ENCODE results near the gene IZUMO1.

Gene IZUMO1

GRCh38 chr19:48728911-48729664, 17.6 kb downstream of the IZUMO1 start:
- TF ChIP-seq CTCF (IDR thresholded peaks at IDR 0.05; ENCODE audit: extremely low read depth, missing control alignments) = no peak
- no peak for DNase-seq (ENCODE audit: low spot score)

GRCh38 chr19:48726556-48726955, 20.2 kb downstream of the IZUMO1 start:
- no peak for DNase-seq (ENCODE audit: low spot score)
- no peak for TF ChIP-seq CTCF (IDR thresholded peaks at IDR 0.05; ENCODE audit: extremely low read depth, missing control alignments)

- DNase-seq (ENCODE audit: low spot score) = peak; percentile 81
- TF ChIP-seq CTCF (IDR thresholded peaks at IDR 0.05; ENCODE audit: extremely low read depth, missing control alignments) = no peak
These were observed 21.6 kb downstream of the IZUMO1 start for GRCh38 chr19:48724796-48725753.

- no peak for TF ChIP-seq CTCF (IDR thresholded peaks at IDR 0.05; ENCODE audit: extremely low read depth, missing control alignments)
- DNase-seq (ENCODE audit: low spot score) = no peak
These were observed 24.5 kb downstream of the IZUMO1 start for GRCh38 chr19:48722196-48722708.

- no peak for TF ChIP-seq CTCF (IDR thresholded peaks at IDR 0.05; ENCODE audit: extremely low read depth, missing control alignments)
- DNase-seq (ENCODE audit: low spot score) = peak; percentile 98
These were observed 26.0 kb downstream of the IZUMO1 start for GRCh38 chr19:48720613-48721296.

GRCh38 chr19:48720251-48720612, 26.5 kb downstream of the IZUMO1 start:
- no peak for TF ChIP-seq CTCF (IDR thresholded peaks at IDR 0.05; ENCODE audit: extremely low read depth, missing control alignments)

More at GRCh38 chr19:48720251-48720612, 26.5 kb downstream of the IZUMO1 start:
- DNase-seq (ENCODE audit: low spot score) = no peak
